Esophagus squamous epithelium (tissue), 4 donors: ENCODE results near the gene RASA3.

Experiments used
- POLR2A ChIP-seq, 4 donors: fragments of 450-650 bp; IDR thresholded peaks; one replicate each; pipeline ENCODE4 v1.6.1; 2017; ENCODE audit warnings: antibody characterized with exemption in 4 of 4, mild to moderate bottlenecking in 4 of 4, moderate library complexity in 3 of 4
- TF ChIP-seq, protein P1 (sequence below), 6 experiments: fragments of 450-650 bp in 4 of 6; fragments of 200-600 bp in 2 of 6; sonication (generic) in 2 of 6; IDR thresholded peaks; one replicate each; pipeline ENCODE4 v1.5.1; 2016 to 2019; ENCODE audit warnings: antibody characterized with exemption in 6 of 6, mild to moderate bottlenecking in 4 of 6, moderate library complexity in 4 of 6

DNA sequence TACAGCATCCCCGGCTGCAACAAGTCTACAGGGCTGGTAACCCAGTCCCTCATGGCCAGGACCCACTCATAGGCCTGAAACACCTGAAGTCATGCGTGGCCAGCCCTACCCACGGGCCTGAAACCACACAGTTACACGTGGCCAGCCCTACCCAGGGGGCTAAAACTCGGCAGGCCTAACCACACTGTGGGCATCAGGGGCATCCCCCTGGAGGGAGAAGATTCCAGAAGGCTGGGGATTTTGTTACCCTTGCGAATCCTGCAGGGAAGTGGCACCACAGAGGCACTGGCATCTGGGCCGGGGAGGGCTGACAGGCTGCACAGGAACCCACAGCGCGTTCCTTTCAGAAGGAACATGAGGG lies 110.1 kb downstream of the RASA3 start:
- TF ChIP-seq POLR2A (IDR thresholded peaks at IDR 0.05) = no peak
- TF ChIP-seq, protein P1, sequence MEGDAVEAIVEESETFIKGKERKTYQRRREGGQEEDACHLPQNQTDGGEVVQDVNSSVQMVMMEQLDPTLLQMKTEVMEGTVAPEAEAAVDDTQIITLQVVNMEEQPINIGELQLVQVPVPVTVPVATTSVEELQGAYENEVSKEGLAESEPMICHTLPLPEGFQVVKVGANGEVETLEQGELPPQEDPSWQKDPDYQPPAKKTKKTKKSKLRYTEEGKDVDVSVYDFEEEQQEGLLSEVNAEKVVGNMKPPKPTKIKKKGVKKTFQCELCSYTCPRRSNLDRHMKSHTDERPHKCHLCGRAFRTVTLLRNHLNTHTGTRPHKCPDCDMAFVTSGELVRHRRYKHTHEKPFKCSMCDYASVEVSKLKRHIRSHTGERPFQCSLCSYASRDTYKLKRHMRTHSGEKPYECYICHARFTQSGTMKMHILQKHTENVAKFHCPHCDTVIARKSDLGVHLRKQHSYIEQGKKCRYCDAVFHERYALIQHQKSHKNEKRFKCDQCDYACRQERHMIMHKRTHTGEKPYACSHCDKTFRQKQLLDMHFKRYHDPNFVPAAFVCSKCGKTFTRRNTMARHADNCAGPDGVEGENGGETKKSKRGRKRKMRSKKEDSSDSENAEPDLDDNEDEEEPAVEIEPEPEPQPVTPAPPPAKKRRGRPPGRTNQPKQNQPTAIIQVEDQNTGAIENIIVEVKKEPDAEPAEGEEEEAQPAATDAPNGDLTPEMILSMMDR (IDR thresholded peaks at IDR 0.05) = no peak
